GM21360 (cell line): ENCODE data around the gene RNF125.

Experiments used
- ATAC-seq: cut with Tn5 transposase; IDR thresholded peaks from one replicate; pipeline ENCODE4 v1.9.1; 2021; ENCODE audit warnings: mild to moderate bottlenecking, moderate library complexity; ENCODE audit not compliant: unreplicated experiment

Gene RNF125

GRCh38 chr18:32021756-32022564 is 3.3 kb downstream of the RNF125 start:
- ATAC-seq: no peak

- no peak for ATAC-seq
These were observed 7.1 kb downstream of the RNF125 start for GRCh38 chr18:32025744-32026143.

GRCh38 chr18:32026491-32027086 is 8.0 kb downstream of the RNF125 start:
- no peak for ATAC-seq

GRCh38 chr18:32029558-32029957 is 10.9 kb downstream of the RNF125 start:
- no peak for ATAC-seq

DNA sequence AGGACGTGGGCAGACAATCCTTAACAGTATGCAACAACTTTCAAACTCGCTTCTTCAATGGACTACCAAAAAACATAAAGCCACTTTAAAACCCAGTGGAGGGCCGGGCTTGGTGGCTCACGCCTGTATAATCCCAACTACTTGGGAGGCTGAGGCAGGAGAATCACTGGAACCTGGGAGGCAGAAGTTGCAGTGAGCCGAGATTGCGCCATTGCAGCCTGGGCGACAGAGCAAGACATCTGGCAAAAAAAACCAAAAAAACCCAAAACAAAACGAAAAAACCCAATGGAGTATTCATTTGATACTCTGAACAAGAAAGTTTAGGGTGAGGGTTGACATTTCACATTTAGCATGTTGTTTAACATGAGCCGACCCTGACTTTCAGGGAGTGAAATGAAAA is 14.0 kb downstream of the RNF125 start:
- no peak for ATAC-seq

DNA sequence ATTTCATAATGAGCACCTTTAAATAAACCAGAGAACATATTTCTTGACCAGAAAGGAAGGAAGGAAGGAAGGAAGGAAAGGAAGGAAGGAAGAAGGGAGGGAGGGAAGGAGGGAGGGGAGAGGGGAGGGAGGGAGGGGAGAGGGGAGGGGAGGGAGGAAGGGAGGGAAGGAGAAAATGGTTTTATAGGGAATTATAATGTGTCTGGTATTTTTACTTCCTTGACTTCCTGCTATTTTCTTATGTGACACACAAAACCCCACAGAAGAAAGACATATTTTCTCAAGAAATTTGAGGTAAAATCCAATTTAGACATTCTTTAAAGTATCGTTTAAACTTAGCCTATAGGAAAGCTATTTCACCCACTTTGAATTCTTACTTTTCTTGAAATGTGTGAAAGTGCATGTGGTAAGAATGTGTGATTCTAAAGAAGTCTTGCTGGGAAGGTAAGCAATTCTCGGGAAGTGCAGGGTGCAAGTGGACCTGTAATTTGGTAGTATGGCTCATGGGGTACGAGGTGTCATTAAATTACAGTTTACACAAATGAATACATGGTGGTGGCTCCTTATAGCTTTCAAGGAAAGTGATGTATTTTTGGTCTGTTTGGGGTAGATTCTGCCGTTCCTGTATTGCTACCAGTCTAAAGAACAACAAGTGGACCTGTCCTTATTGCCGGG is 18.0 kb downstream of the RNF125 start:
- ATAC-seq: no peak

GRCh38 chr18:32037616-32038015 is 19.0 kb downstream of the RNF125 start:
- no peak for ATAC-seq

DNA sequence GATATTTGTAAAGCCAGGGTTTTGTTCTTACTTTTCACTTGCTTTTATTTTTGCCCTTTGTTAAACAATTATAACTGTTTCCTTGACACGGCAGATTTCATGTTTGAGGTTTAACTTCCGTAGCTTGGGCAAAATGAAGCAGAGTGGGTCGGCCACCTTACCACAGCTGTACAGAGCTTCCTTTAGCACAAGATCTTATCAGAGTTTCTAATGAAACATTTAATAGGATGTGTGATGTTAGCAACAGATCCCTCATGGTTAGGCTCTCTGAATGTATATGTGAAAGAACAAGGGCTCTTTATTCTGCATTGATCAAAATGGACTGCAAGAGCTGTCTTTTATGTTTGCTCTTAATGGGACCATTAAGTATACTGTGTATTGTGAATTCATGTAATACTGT is 22.3 kb downstream of the RNF125 start:
- peak; percentile 58 for ATAC-seq

- no peak for ATAC-seq
These were observed 23.7 kb downstream of the RNF125 start for GRCh38 chr18:32042337-32042736.

- peak; percentile 69 for ATAC-seq
These were observed 30.0 kb downstream of the RNF125 start for GRCh38 chr18:32048507-32049091.

GRCh38 chr18:32049393-32050171 is 31.0 kb downstream of the RNF125 start:
- ATAC-seq: no peak

- ATAC-seq: no peak
These were observed 38.2 kb downstream of the RNF125 start for GRCh38 chr18:32056613-32057358.

GRCh38 chr18:32057624-32058165 is 39.1 kb downstream of the RNF125 start:
- no peak for ATAC-seq

DNA sequence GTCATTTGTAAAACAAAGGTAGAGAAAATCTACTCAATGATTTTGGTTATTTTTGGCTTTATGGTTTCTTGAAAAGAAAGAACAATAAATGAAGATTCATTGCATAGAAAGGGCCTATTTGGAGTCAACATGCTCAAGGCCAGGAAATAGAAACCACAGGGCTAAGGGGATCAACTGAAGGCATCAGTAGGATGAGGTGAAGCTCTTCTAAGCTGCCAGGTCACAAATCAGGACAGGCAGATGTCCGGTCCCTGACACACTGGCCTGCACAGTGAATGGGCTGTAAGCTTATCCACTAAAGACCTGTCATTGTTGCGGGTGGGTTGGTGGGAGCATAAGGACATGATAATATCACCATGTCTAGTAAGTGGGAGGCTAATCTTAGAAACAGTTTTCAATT is 41.4 kb downstream of the RNF125 start:
- no peak for ATAC-seq

DNA sequence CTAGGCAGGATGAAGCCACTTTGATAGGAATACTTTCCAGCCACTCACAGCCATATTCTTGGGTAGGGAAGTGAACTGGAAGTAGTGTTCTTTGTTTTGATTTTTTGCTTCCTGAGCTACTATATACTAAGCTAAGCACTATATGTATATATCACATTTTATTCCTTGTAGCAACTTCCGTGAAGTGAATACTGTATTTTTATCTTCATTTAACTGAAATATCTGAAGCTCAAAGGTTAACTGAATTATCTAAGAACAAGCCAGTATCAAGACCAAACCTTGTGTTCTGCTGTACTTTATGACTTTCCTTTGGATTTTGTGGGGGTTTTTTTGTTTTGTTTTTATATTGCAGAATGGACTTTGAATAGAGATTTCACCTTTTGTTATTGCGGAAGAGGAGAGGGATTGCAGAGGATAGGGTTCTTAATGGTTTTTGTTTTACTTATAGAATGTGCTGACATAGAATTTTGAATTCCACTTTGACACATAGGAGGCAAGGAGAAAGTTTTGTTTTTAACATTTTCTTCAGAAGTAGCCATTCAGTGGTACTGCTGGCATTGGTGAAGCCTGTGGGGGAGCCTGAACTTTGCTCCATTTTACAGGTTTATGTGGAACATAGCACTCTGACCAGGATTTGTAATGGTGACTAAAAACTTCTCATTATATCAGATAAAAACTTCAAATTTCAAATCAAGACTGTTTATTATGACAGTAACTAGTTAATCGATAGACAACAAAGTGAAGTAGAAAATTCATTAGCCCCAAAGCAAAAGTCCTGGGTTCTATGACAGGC is 48.9 kb downstream of the RNF125 start:
- ATAC-seq: no peak

GRCh38 chr18:32072321-32072720 is 53.7 kb downstream of the RNF125 start:
- ATAC-seq: peak; percentile 87

- no peak for ATAC-seq
These were observed 55.6 kb downstream of the RNF125 start for GRCh38 chr18:32074206-32074605.

- ATAC-seq: no peak
These were observed 60.2 kb downstream of the RNF125 start for GRCh38 chr18:32078845-32079244.

DNA sequence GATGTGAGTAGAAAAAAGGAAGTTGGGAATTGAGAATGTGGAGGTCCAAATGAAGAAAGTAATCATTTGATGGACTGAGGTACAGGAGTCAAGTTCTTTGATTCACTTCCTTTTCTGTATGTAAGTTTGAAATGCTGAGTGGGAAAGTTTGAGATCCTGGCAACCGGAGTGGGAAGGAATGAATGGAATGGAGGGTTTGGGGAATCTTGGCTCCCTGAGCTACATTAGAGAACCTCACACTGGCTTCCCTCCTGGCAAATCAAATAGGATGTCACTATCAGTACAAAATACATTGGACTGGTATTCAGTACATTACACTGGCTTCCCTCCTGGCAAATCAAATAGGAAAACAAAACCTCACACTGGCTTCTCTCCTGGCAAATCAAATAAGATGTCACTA is 63.3 kb downstream of the RNF125 start:
- ATAC-seq: no peak
